Hepatocyte (in vitro differentiated cells): Measurements from ENCODE around the gene ATPAF1. TPM values are rescaled to one million over a fixed set of nuclear protein-coding genes. Genes with fewer than 3 reads are reported as not detected.

Experiments used
- DNase-seq: peaks from one replicate; pipeline ENCODE4 v3.0.0-alpha.2; 2016; ENCODE audit warnings: low spot score
- H2AFZ ChIP-seq: fragments of 200-600 bp; sonication (generic); 2 replicates; pipeline ENCODE4 v1.6.0; 2016; ENCODE audit warnings: antibody characterized with exemption, mild to moderate bottlenecking
- H3K27ac ChIP-seq: fragments of 200-600 bp; sonication (generic); 2 replicates; pipeline ENCODE4 v1.5.1; 2016; ENCODE audit warnings: mild to moderate bottlenecking
- H3K27me3 ChIP-seq: fragments of 200-600 bp; sonication (generic); 2 replicates; pipeline ENCODE4 v1.6.1; 2016
- H3K36me3 ChIP-seq: fragments of 200-600 bp; sonication (generic); replicated peaks from 2 replicates; pipeline ENCODE4 v1.5.1; 2016; ENCODE audit warnings: low read depth; ENCODE audit not compliant: insufficient read depth
- H3K4me1 ChIP-seq: fragments of 200-600 bp; sonication (generic); 2 replicates; pipeline ENCODE4 v1.5.1; 2016; ENCODE audit warnings: mild to moderate bottlenecking, moderate library complexity; ENCODE audit not compliant: insufficient read depth
- H3K4me2 ChIP-seq: fragments of 200-600 bp; sonication (generic); 2 replicates; pipeline ENCODE4 v1.6.0; 2016
- H3K4me3 ChIP-seq: fragments of 200-600 bp; sonication (generic); 2 replicates; pipeline ENCODE4 v1.5.1; 2016; ENCODE audit warnings: mild to moderate bottlenecking
- H3K79me2 ChIP-seq: fragments of 200-600 bp; sonication (generic); 2 replicates; pipeline ENCODE4 v1.6.0; 2017; ENCODE audit warnings: mild to moderate bottlenecking
- H3K9me2 ChIP-seq: fragments of 200-600 bp; sonication (generic); replicated peaks from 2 replicates; pipeline ENCODE4 v1.6.0; 2017; ENCODE audit warnings: mild to moderate bottlenecking; ENCODE audit not compliant: insufficient read depth
- H3K9me3 ChIP-seq: fragments of 200-600 bp; sonication (generic); 2 replicates; pipeline ENCODE4 v1.5.1; 2016; ENCODE audit warnings: low read depth, mild to moderate bottlenecking
- H4K20me1 ChIP-seq: fragments of 200-600 bp; sonication (generic); 2 replicates; pipeline ENCODE4 v1.6.0; 2016; ENCODE audit warnings: mild to moderate bottlenecking; ENCODE audit not compliant: insufficient read depth, poor library complexity, severe bottlenecking
- CTCF ChIP-seq: fragments of 200-600 bp; sonication (generic); IDR thresholded peaks from 2 replicates; pipeline ENCODE4 v1.5.1; 2016; ENCODE audit warnings: antibody characterized with exemption, mild to moderate bottlenecking; ENCODE audit not compliant: poor library complexity
- EZH2 ChIP-seq: fragments of 200-600 bp; sonication (generic); IDR thresholded peaks from 2 replicates; pipeline ENCODE4 v1.6.1; 2016; ENCODE audit warnings: antibody characterized with exemption, mild to moderate bottlenecking, borderline replicate concordance
- EZH2phosphoT487 ChIP-seq: fragments of 200-600 bp; sonication (generic); IDR thresholded peaks from one replicate; pipeline ENCODE4 v1.6.1; 2018; ENCODE audit warnings: antibody characterized with exemption, mild to moderate bottlenecking, low read depth, moderate library complexity; ENCODE audit not compliant: unreplicated experiment, severe bottlenecking
- WGBS: methylation state at CpG from one replicate; pipeline ENCODE4 v1.1.6; 2016; ENCODE audit warnings: low lambda C conversion rate; ENCODE audit errors: missing lambda C conversion rate; 5-methylcytosine and 5-hydroxymethylcytosine counted together
- polyA plus RNA-seq: library from polyadenylated mRNA; unstranded; fragments of >200 nt; fragmentation: Nextera tagmentation; extraction: Ambion mirVana; gene quantifications from 2 replicates; pipeline ENCODE4 v1.2.1, GENCODE V29; 2016
- total RNA-seq: library from RNA; depleted of rRNA; stranded (reverse); fragments of >200 nt; gene quantifications from 2 replicates; pipeline ENCODE4 v1.2.3, GENCODE V29; 2014

The ATPAF1 gene
- total and polyA plus RNA-seq, 2 experiments from 2014 or later, result 57.5 to 63.2 TPM

DNA sequence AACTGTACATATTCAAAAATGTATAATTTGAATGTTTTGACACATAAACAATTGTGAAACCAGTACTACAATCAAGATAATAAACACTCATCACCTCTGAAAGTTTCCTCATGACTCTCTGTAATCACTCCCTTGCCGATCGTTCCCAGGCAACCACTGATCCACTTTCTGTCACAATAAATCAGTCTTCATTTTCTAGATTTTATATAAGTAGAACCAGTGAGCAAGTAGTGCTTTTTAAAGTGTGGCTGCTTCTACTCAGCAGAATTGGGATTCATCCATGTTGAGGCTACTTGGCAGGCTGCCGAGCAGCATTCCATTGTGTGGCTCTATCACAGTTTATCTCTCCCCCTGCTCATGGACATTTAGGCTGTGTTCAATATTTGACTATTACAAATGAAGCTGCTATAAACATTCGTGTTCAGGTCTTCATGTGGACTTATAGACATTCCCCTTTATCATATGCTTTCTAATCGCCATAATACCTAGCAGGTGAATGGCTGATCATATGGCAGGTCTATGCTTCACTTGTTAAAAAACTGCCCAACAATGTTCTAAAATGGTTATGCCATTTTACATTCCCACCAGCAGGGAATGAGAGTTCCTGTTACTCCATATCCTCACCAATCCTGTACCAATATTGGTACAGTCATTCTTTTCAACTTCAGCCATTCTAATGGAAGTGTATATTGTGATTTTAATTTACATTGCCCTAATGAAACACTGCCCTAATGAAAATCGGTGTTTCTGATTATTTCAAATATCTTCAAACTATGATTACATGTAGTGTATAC lies 24.0 kb upstream of the ATPAF1 start:
- H3K9me3 ChIP-seq, result no peaks in the 10 kb centered on the region
- no peak overlapping the region for H3K4me3 ChIP-seq
- TF ChIP-seq EZH2phosphoT487, result no peak
- no peak for TF ChIP-seq EZH2
- TF ChIP-seq CTCF, result no peak
- no peak for DNase-seq
- H2AFZ ChIP-seq, result no peak overlapping the region
- no peaks in the 10 kb centered on the region for H3K9me2 ChIP-seq
- H4K20me1 ChIP-seq, result no peaks in the 10 kb centered on the region
- no peaks in the 10 kb centered on the region for H3K4me1 ChIP-seq
- peaks cover 4% of the 10 kb centered on the region for H3K36me3 ChIP-seq
- WGBS, result 78% methylated on average over 6 of the region's 6 CpGs
- no peaks in the 10 kb centered on the region for H3K27me3 ChIP-seq
- H3K27ac ChIP-seq, result no peak overlapping the region
- H3K4me2 ChIP-seq, result no peak overlapping the region
- H3K79me2 ChIP-seq, result no peaks in the 10 kb centered on the region

DNA sequence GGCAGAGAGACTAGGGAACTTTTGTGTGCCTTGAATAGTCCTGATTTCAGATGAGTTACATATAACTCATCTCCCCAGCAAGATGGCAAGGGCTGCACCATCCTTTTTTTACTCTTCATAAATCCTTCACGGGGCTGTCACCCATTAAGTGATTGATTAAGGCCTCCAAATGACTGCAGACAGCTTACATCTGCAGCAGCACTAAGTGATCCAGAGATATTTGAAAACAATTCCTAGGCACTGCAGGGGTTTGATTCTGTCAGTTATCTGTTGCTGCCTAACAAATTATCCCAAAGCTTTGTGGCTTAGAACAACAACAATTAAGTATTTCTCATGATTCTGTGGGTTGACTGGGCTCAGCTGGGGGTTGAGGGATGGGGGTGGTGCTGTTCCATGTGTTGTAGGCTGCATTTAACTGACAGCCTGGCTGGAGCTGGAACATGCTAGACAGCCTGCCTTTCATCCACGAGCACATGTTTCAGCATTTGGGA lies 22.8 kb upstream of the ATPAF1 start:
- no peaks in the 10 kb centered on the region for H4K20me1 ChIP-seq
- no peaks in the 10 kb centered on the region for H3K9me2 ChIP-seq
- H3K4me2 ChIP-seq, result no peak overlapping the region
- H3K4me1 ChIP-seq, result no peaks in the 10 kb centered on the region
- 72% methylated on average over 2 of the region's 2 CpGs for WGBS
- TF ChIP-seq EZH2 (no peak), CTCF (no peak), EZH2phosphoT487 (no peak)
- peaks cover 4% of the 10 kb centered on the region for H3K36me3 ChIP-seq
- H3K79me2 ChIP-seq, result no peaks in the 10 kb centered on the region
- H3K27ac ChIP-seq, result no peak overlapping the region
- H3K4me3 ChIP-seq, result no peak overlapping the region
- no peaks in the 10 kb centered on the region for H3K9me3 ChIP-seq
- H2AFZ ChIP-seq, result no peak overlapping the region
- no peaks in the 10 kb centered on the region for H3K27me3 ChIP-seq
- no peak for DNase-seq

DNA sequence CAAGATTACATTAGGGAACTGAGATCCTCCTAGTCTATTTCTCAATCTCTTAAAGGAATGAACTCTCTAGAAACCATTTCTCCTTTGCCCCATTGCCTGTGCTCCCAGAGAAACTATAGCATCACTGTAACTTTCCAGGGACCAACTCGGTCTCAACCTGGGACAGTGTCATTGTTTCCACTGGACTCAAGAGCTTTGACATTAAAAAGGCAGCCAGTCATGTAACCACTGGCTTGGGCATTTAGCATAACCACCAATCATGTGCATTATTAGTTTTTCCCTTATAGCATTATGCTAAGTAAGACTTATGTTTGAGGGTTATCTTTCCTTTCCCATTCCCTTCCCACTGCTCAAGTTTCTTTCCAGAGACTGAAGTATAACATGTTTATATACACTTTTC lies 21.7 kb upstream of the ATPAF1 start:
- Histone ChIP-seq H2AFZ (no peak overlapping the region), H3K27ac (no peak overlapping the region), H4K20me1 (no peaks in the 10 kb centered on the region), H3K9me3 (no peaks in the 10 kb centered on the region), H3K79me2 (no peaks in the 10 kb centered on the region), H3K36me3 (no peaks in the 10 kb centered on the region), H3K9me2 (no peaks in the 10 kb centered on the region), H3K27me3 (no peaks in the 10 kb centered on the region), H3K4me3 (no peak overlapping the region), H3K4me1 (no peaks in the 10 kb centered on the region), H3K4me2 (no peak overlapping the region)
- WGBS, result 96% methylated on average over 1 of the region's 1 CpG
- no peak for DNase-seq
- TF ChIP-seq CTCF (no peak), EZH2 (no peak), EZH2phosphoT487 (no peak)
